Fibroblast of lung (primary cell): Measurements from ENCODE around the gene TMEM119. TPM values are rescaled to one million over a fixed set of nuclear protein-coding genes. Genes with fewer than 3 reads are reported as not detected.

Experiments
- DNase-seq, 2 donors: peaks; one replicate each; pipeline versions ENCODE4 v3.0.0 to v3.0.0-alpha.2; 2010; ENCODE audit warnings: low read depth in 2 of 2
- H2AFZ ChIP-seq: 2 replicates; pipeline ENCODE4 v1.5.1; 2012; ENCODE audit warnings: low read length, control low read depth, inconsistent platforms
- H3K27ac ChIP-seq: 2 replicates; pipeline ENCODE4 v1.5.1; 2011; ENCODE audit warnings: low read length, control low read depth; ENCODE audit not compliant: insufficient read depth
- H3K27me3 ChIP-seq: 2 replicates; pipeline ENCODE4 v1.5.1; 2011; ENCODE audit warnings: mild to moderate bottlenecking, low read length; ENCODE audit not compliant: control insufficient read depth, insufficient read depth
- H3K36me3 ChIP-seq: 2 replicates; pipeline ENCODE4 v1.5.1; 2011; ENCODE audit warnings: low read length; ENCODE audit not compliant: control insufficient read depth, insufficient read depth
- H3K4me1 ChIP-seq: 2 replicates; pipeline ENCODE4 v1.5.1; 2011; ENCODE audit warnings: low read length; ENCODE audit not compliant: control insufficient read depth, insufficient read depth; ENCODE audit errors: extremely low read depth
- H3K4me2 ChIP-seq: 2 replicates; pipeline ENCODE4 v1.5.1; 2011; ENCODE audit warnings: low read length, control low read depth; ENCODE audit not compliant: insufficient read depth; ENCODE audit errors: extremely low read depth
- H3K4me3 ChIP-seq, 4 experiments: fragments of 200-600 bp in 1 of 4; sonication (generic) in 1 of 4; replicated peaks in 1 of 4; 2 replicates each; pipeline ENCODE4 v1.5.1; 2011 to 2016; ENCODE audit warnings: low read length in 4 of 4, low read depth in 3 of 4, mild to moderate bottlenecking in 3 of 4, control low read depth in 2 of 4, inconsistent platforms in 1 of 4, mixed read lengths in 1 of 4; ENCODE audit not compliant: insufficient read depth in 1 of 4; ENCODE audit errors: control extremely low read depth in 1 of 4
- H3K79me2 ChIP-seq: 2 replicates; pipeline ENCODE4 v1.5.1; 2012; ENCODE audit warnings: mild to moderate bottlenecking, low read length, inconsistent platforms; ENCODE audit not compliant: control insufficient read depth, insufficient read depth
- H3K9ac ChIP-seq: 2 replicates; pipeline ENCODE4 v1.5.1; 2011; ENCODE audit warnings: mild to moderate bottlenecking, low read length, control low read depth; ENCODE audit not compliant: insufficient read depth
- H3K9me3 ChIP-seq: 2 replicates; pipeline ENCODE4 v1.5.1; 2012; ENCODE audit warnings: low read depth, low read length; ENCODE audit not compliant: control insufficient read depth, insufficient read depth
- H4K20me1 ChIP-seq: 2 replicates; pipeline ENCODE4 v1.5.1; 2011; ENCODE audit warnings: low read length; ENCODE audit not compliant: control insufficient read depth, insufficient read depth; ENCODE audit errors: extremely low read depth
- CTCF ChIP-seq, 2 donors: IDR thresholded peaks in 1 of 2; conservative IDR thresholded peaks in 1 of 2; 1 replicate in 1 of 2; 2 replicates in 1 of 2; pipeline ENCODE4 v1.5.1; 2011 to 2012; ENCODE audit warnings: low read length in 2 of 2, control low read depth in 1 of 2, inconsistent platforms in 1 of 2, low read depth in 1 of 2, mild to moderate bottlenecking in 1 of 2
- EZH2 ChIP-seq: IDR thresholded peaks from 2 replicates; pipeline ENCODE4 v1.5.1; 2012; ENCODE audit warnings: low read length, control low read depth, mild to moderate bottlenecking; ENCODE audit errors: missing control alignments
- polyA plus RNA-seq, 2 donors: library from polyadenylated mRNA; depleted of rRNA in 1 of 2; stranded (reverse) in 1 of 2; unstranded in 1 of 2; fragments of >200 nt; gene quantifications; 2 replicates each; pipeline ENCODE4 v1.2.1, GENCODE V29; 2011 to 2012; ENCODE audit warnings: missing spikeins in 1 of 2
- total RNA-seq: library from RNA; depleted of rRNA; stranded (reverse); fragments of >200 nt; gene quantifications from 2 replicates; pipeline ENCODE4 v1.2.1, GENCODE V29; 2014

Gene TMEM119
- total and polyA plus RNA-seq, 2 donors (not counting 1 experiment from before 2014, with no cell fraction given): 154 to 358 TPM

- Histone ChIP-seq H3K79me2 (peaks cover 23% of the 10 kb centered on the region), H3K4me3 (no peak overlapping the region), H3K36me3 (peaks cover 29% of the 10 kb centered on the region), H3K27ac (peak overlapping the region; percentile 48), H3K4me1 (peaks cover 45% of the 10 kb centered on the region), H3K9ac (peak overlapping the region; percentile 31), H4K20me1 (no peaks in the 10 kb centered on the region), H2AFZ (no peak overlapping the region), H3K9me3 (no peaks in the 10 kb centered on the region), H3K27me3 (no peaks in the 10 kb centered on the region), H3K4me2 (no peak overlapping the region)
- no peak for DNase-seq
- TF ChIP-seq EZH2 (no peak), CTCF (conservative IDR thresholded peaks at IDR 0.05 in 1 of 2, IDR thresholded peaks at IDR 0.05 in 1 of 2; ENCODE audit: low read depth in 1 of 2, low read length in 2 of 2) (no peak)
Observed at GRCh38 chr12:108645686-108646599, 48.1 kb upstream of the TMEM119 start.

GRCh38 chr12:108644811-108645120 lies 46.9 kb upstream of the TMEM119 start:
- Histone ChIP-seq H3K79me2 (peaks cover 23% of the 10 kb centered on the region), H3K4me1 (peaks cover 40% of the 10 kb centered on the region), H4K20me1 (no peaks in the 10 kb centered on the region), H2AFZ (no peak overlapping the region), H3K4me2 (no peak overlapping the region), H3K36me3 (peaks cover 29% of the 10 kb centered on the region), H3K27me3 (no peaks in the 10 kb centered on the region), H3K4me3 (no peak overlapping the region), H3K9ac (no peak overlapping the region), H3K9me3 (no peaks in the 10 kb centered on the region), H3K27ac (no peak overlapping the region)
- TF ChIP-seq CTCF (conservative IDR thresholded peaks at IDR 0.05 in 1 of 2, IDR thresholded peaks at IDR 0.05 in 1 of 2; ENCODE audit: low read depth in 1 of 2, low read length in 2 of 2): no peak
- no peak for TF ChIP-seq EZH2
- DNase-seq: no peak

DNA sequence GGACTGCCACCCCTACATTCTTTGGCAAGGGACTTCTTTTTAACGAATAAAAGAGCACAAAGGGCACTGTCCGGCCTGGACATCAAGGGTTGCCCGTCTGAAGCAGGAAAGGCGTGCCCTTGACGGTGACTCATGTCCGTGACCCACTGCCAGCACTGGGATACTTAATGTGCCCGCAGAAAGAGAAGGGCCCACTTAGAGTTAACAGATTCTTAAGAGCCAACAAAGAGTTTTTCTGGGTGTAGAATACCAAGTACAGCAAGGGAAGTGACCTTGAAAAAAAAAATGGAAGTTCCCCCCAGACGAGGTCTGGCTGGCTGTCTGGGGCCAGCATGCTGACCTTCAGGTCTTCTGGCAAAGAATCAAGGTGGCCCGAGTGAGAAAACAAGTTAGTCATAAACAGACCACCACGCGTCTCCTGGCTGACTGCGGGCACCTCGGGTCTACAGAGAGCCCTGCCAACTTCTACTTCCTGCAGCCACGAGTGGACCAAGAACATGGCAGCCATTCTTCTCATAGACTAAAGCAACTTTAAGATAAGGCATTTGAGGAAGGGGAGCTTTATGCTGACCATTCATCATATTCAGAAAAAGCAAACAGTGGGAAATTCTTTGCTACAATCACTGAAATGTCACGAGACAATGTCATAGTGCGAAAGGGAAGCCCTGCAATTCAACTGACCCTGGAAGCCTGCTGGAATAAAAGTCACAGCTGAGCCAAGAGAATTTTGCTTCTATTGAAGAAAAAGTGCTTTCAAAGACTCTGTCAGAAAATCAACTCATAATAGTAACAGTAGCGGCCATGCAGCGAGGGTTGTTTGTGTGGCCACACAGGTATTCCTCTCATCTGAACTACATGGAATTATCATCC lies 46.3 kb upstream of the TMEM119 start:
- Histone ChIP-seq H3K9me3 (no peaks in the 10 kb centered on the region), H4K20me1 (no peaks in the 10 kb centered on the region), H3K36me3 (peaks cover 29% of the 10 kb centered on the region), H3K9ac (no peak overlapping the region), H3K27ac (no peak overlapping the region), H3K4me1 (peaks cover 35% of the 10 kb centered on the region), H3K79me2 (peaks cover 23% of the 10 kb centered on the region), H2AFZ (no peak overlapping the region), H3K4me3 (no peak overlapping the region), H3K4me2 (no peak overlapping the region), H3K27me3 (no peaks in the 10 kb centered on the region)
- no peak for TF ChIP-seq EZH2
- TF ChIP-seq CTCF (conservative IDR thresholded peaks at IDR 0.05 in 1 of 2, IDR thresholded peaks at IDR 0.05 in 1 of 2; ENCODE audit: low read depth in 1 of 2, low read length in 2 of 2): no peak
- peak; percentile 54 to 68 for DNase-seq
